ENCODE data around the gene MAP6.

The MAP6 gene

GRCh38 chr11:75679566-75679965 is 10.7 kb upstream of the MAP6 start:
- H3K79me2 ChIP-seq (ENCODE audit: low read length) = no peaks in the 10 kb centered on the region
- no peaks in the 10 kb centered on the region for H4K20me1 ChIP-seq (ENCODE audit: insufficient read depth, low read length)
- H3K4me3 ChIP-seq (ENCODE audit: low read length) = no peak overlapping the region
- no peak for DNase-seq
- TF ChIP-seq EZH2phosphoT487 (IDR thresholded peaks at IDR 0.05; ENCODE audit: low read length) (no peak), CTCF (IDR thresholded peaks at IDR 0.05; ENCODE audit: low read length) (no peak), EZH2 (optimal IDR thresholded peaks at IDR 0.05; ENCODE audit: low read depth, low read length) (no peak)
- no peak overlapping the region for H3K9ac ChIP-seq (ENCODE audit: low read length)
- peaks cover 87% of the 10 kb centered on the region for H3K27me3 ChIP-seq (replicated peaks; ENCODE audit: insufficient read depth, low read length)
- no peak overlapping the region for H2AFZ ChIP-seq (ENCODE audit: low read length)
- H3K27ac ChIP-seq (ENCODE audit: low read length) = no peak overlapping the region
- no peaks in the 10 kb centered on the region for H3K36me3 ChIP-seq (replicated peaks; ENCODE audit: insufficient read depth, low read length)
- H3F3A ChIP-seq (ENCODE audit: insufficient read depth, low read length) = no peaks in the 10 kb centered on the region
- no peaks in the 10 kb centered on the region for H3K9me2 ChIP-seq (replicated peaks; ENCODE audit: insufficient read depth, low read length)
- H3K4me1 ChIP-seq (ENCODE audit: low read length) = 0 out of 2 replicates have a peak, but pooled peaks cover 2% of the 10 kb centered on the region
- H3K9me3 ChIP-seq (replicated peaks; ENCODE audit: insufficient read depth, low read length) = no peaks in the 10 kb centered on the region
- H3K4me2 ChIP-seq (ENCODE audit: low read depth, low read length) = no peak overlapping the region

GRCh38 chr11:75678620-75679259 is 9.9 kb upstream of the MAP6 start:
- H3K27ac ChIP-seq (ENCODE audit: low read length) = no peak overlapping the region
- DNase-seq = no peak
- H3K36me3 ChIP-seq (replicated peaks; ENCODE audit: insufficient read depth, low read length) = no peaks in the 10 kb centered on the region
- TF ChIP-seq EZH2phosphoT487 (IDR thresholded peaks at IDR 0.05; ENCODE audit: low read length) = no peak
- TF ChIP-seq CTCF (IDR thresholded peaks at IDR 0.05; ENCODE audit: low read length) = no peak
- TF ChIP-seq EZH2 (optimal IDR thresholded peaks at IDR 0.05; ENCODE audit: low read depth, low read length) = no peak
- 0 out of 2 replicates have a peak, but pooled peaks cover 2% of the 10 kb centered on the region for H3K4me1 ChIP-seq (ENCODE audit: low read length)
- no peak overlapping the region for H3K4me2 ChIP-seq (ENCODE audit: low read depth, low read length)
- H3K79me2 ChIP-seq (ENCODE audit: low read length) = no peaks in the 10 kb centered on the region
- H3K9ac ChIP-seq (ENCODE audit: low read length) = no peak overlapping the region
- H2AFZ ChIP-seq (ENCODE audit: low read length) = no peak overlapping the region
- H4K20me1 ChIP-seq (ENCODE audit: insufficient read depth, low read length) = no peaks in the 10 kb centered on the region
- H3K27me3 ChIP-seq (replicated peaks; ENCODE audit: insufficient read depth, low read length) = peaks cover 87% of the 10 kb centered on the region
- no peaks in the 10 kb centered on the region for H3K9me3 ChIP-seq (replicated peaks; ENCODE audit: insufficient read depth, low read length)
- H3K4me3 ChIP-seq (ENCODE audit: low read length) = no peak overlapping the region
- H3F3A ChIP-seq (ENCODE audit: insufficient read depth, low read length) = no peaks in the 10 kb centered on the region
- H3K9me2 ChIP-seq (replicated peaks; ENCODE audit: insufficient read depth, low read length) = no peaks in the 10 kb centered on the region

GRCh38 chr11:75677909-75678308 is 9.1 kb upstream of the MAP6 start:
- H3K4me3 ChIP-seq (ENCODE audit: low read length) = no peak overlapping the region
- DNase-seq = no peak
- H3K27me3 ChIP-seq (replicated peaks; ENCODE audit: insufficient read depth, low read length) = peaks cover 85% of the 10 kb centered on the region
- H3K4me2 ChIP-seq (ENCODE audit: low read depth, low read length) = no peak overlapping the region
- H3K36me3 ChIP-seq (replicated peaks; ENCODE audit: insufficient read depth, low read length) = no peaks in the 10 kb centered on the region
- no peak overlapping the region for H3K9ac ChIP-seq (ENCODE audit: low read length)
- 0 out of 2 replicates have a peak, but pooled peaks cover 2% of the 10 kb centered on the region for H3K4me1 ChIP-seq (ENCODE audit: low read length)
- no peaks in the 10 kb centered on the region for H3K79me2 ChIP-seq (ENCODE audit: low read length)
- H3K9me2 ChIP-seq (replicated peaks; ENCODE audit: insufficient read depth, low read length) = no peaks in the 10 kb centered on the region
- no peaks in the 10 kb centered on the region for H3F3A ChIP-seq (ENCODE audit: insufficient read depth, low read length)
- no peaks in the 10 kb centered on the region for H4K20me1 ChIP-seq (ENCODE audit: insufficient read depth, low read length)
- H2AFZ ChIP-seq (ENCODE audit: low read length) = no peak overlapping the region
- TF ChIP-seq EZH2 (optimal IDR thresholded peaks at IDR 0.05; ENCODE audit: low read depth, low read length) (no peak), EZH2phosphoT487 (IDR thresholded peaks at IDR 0.05; ENCODE audit: low read length) (no peak), CTCF (IDR thresholded peaks at IDR 0.05; ENCODE audit: low read length) (no peak)
- no peaks in the 10 kb centered on the region for H3K9me3 ChIP-seq (replicated peaks; ENCODE audit: insufficient read depth, low read length)
- H3K27ac ChIP-seq (ENCODE audit: low read length) = no peak overlapping the region

All from MM.1S (cell line).